A549 (cell line): ENCODE results near the gene TMEM145.

Experiments used
- CTCF ChIP-seq: fragments of >200 bp; sonication (Bioruptor Twin); formaldehyde crosslinking; IDR thresholded peaks from 3 replicates; pipeline ENCODE4 v1.5.1; 2016
- JUN ChIP-seq, 2 experiments: fragments of >200 bp; sonication (Bioruptor Twin); formaldehyde crosslinking; IDR thresholded peaks; 2 replicates in 1 of 2; 3 replicates in 1 of 2; pipeline ENCODE4 v1.6.1; 2016 to 2017
- KDM1A ChIP-seq: fragments of 200-600 bp; sonication (generic); IDR thresholded peaks from 2 replicates; pipeline ENCODE4 v1.6.1; 2016; ENCODE audit warnings: low read depth, mild to moderate bottlenecking
- POLR2A ChIP-seq: IDR thresholded peaks from 2 replicates; pipeline ENCODE4 v1.6.1; 2012; ENCODE audit warnings: mild to moderate bottlenecking, low read length
- SMC3 ChIP-seq: fragments of >200 bp; sonication (Bioruptor Twin); formaldehyde crosslinking; IDR thresholded peaks from 3 replicates; pipeline ENCODE4 v1.6.1; 2018; ENCODE audit warnings: inconsistent platforms
- ZSCAN20 ChIP-seq: fragments of 250-450 bp; sonication (Bioruptor Pico); IDR thresholded peaks from 2 replicates; pipeline ENCODE4 v1.8.0; 2022; ENCODE audit warnings: mild to moderate bottlenecking, moderate library complexity

- no peak for TF ChIP-seq CTCF
- no peak for TF ChIP-seq POLR2A
- TF ChIP-seq ZSCAN20 (CRISPR knock-in tag): no peak
- no peak for TF ChIP-seq SMC3
- no peak for TF ChIP-seq JUN (IDR thresholded peaks at IDR 0.05)
- TF ChIP-seq KDM1A: no peak
Measured at GRCh38 chr19:42272535-42272897, 40.6 kb upstream of the TMEM145 start.
